ENCODE results near the gene FMN2. TPM values are rescaled to one million over a fixed set of nuclear protein-coding genes. Genes with fewer than 3 reads are reported as not detected.

Gene FMN2
- total RNA-seq, 1 experiment from 2014 or later, result not detected

GRCh38 chr1:240349695-240350094, 258.0 kb downstream of the FMN2 start:
- no peak overlapping the region for H3K4me3 ChIP-seq (ENCODE audit: low read length)
- H3K9me3 ChIP-seq (ENCODE audit: low read length), result peaks cover 4% of the 10 kb centered on the region; the same call in 1 of the 2 replicates
- no peaks in the 10 kb centered on the region for H4K20me1 ChIP-seq (ENCODE audit: insufficient read depth, low read depth, low read length)
- H3K27me3 ChIP-seq (ENCODE audit: low read length), result no peaks in the 10 kb centered on the region
- H3K4me2 ChIP-seq (ENCODE audit: low read depth, low read length, poor library complexity, severe bottlenecking), result no peak overlapping the region
- no peak overlapping the region for H3K9ac ChIP-seq (ENCODE audit: low read length)
- DNase-seq, result no peak
- H3K4me1 ChIP-seq (ENCODE audit: low read length), result no peaks in the 10 kb centered on the region
- H3K36me3 ChIP-seq (ENCODE audit: insufficient read depth, low read length), result no peaks in the 10 kb centered on the region
- H3K27ac ChIP-seq (ENCODE audit: low read length), result no peak overlapping the region
- H3K9me2 ChIP-seq (replicated peaks; ENCODE audit: insufficient read depth, low read length), result no peaks in the 10 kb centered on the region
- no peak overlapping the region for H2AFZ ChIP-seq (ENCODE audit: low read length)
- no peaks in the 10 kb centered on the region for H3K79me2 ChIP-seq (ENCODE audit: low read length)

- Histone ChIP-seq H3K4me1 (ENCODE audit: low read length) (no peaks in the 10 kb centered on the region), H3K36me3 (ENCODE audit: insufficient read depth, low read length) (no peaks in the 10 kb centered on the region), H3K4me3 (ENCODE audit: low read length) (no peak overlapping the region), H3K27ac (ENCODE audit: low read length) (no peak overlapping the region), H3K9me2 (replicated peaks; ENCODE audit: insufficient read depth, low read length) (no peaks in the 10 kb centered on the region), H3K4me2 (ENCODE audit: low read depth, low read length, poor library complexity, severe bottlenecking) (no peak overlapping the region), H3K27me3 (ENCODE audit: low read length) (no peaks in the 10 kb centered on the region), H3K79me2 (ENCODE audit: low read length) (no peaks in the 10 kb centered on the region), H3K9me3 (ENCODE audit: low read length) (peaks cover 4% of the 10 kb centered on the region; the same call in 1 of the 2 replicates), H2AFZ (ENCODE audit: low read length) (no peak overlapping the region), H4K20me1 (ENCODE audit: insufficient read depth, low read depth, low read length) (no peaks in the 10 kb centered on the region), H3K9ac (ENCODE audit: low read length) (no peak overlapping the region)
- no peak for DNase-seq
Observed at GRCh38 chr1:240350910-240351331, 259.2 kb downstream of the FMN2 start.

GRCh38 chr1:240351690-240352089, 260.0 kb downstream of the FMN2 start:
- Histone ChIP-seq H3K27ac (ENCODE audit: low read length) (no peak overlapping the region), H3K27me3 (ENCODE audit: low read length) (no peaks in the 10 kb centered on the region), H2AFZ (ENCODE audit: low read length) (no peak overlapping the region), H4K20me1 (ENCODE audit: insufficient read depth, low read depth, low read length) (no peaks in the 10 kb centered on the region), H3K4me2 (ENCODE audit: low read depth, low read length, poor library complexity, severe bottlenecking) (no peak overlapping the region), H3K9me2 (replicated peaks; ENCODE audit: insufficient read depth, low read length) (no peaks in the 10 kb centered on the region), H3K9me3 (ENCODE audit: low read length) (peaks cover under 1% of the 10 kb centered on the region; the same call in 1 of the 2 replicates), H3K4me3 (ENCODE audit: low read length) (no peak overlapping the region), H3K9ac (ENCODE audit: low read length) (no peak overlapping the region), H3K79me2 (ENCODE audit: low read length) (no peaks in the 10 kb centered on the region), H3K4me1 (ENCODE audit: low read length) (no peaks in the 10 kb centered on the region), H3K36me3 (ENCODE audit: insufficient read depth, low read length) (no peaks in the 10 kb centered on the region)
- no peak for DNase-seq

GRCh38 chr1:240352769-240353168, 261.1 kb downstream of the FMN2 start:
- Histone ChIP-seq H3K27ac (ENCODE audit: low read length) (no peak overlapping the region), H3K9me2 (replicated peaks; ENCODE audit: insufficient read depth, low read length) (no peaks in the 10 kb centered on the region), H2AFZ (ENCODE audit: low read length) (no peak overlapping the region), H3K4me2 (ENCODE audit: low read depth, low read length, poor library complexity, severe bottlenecking) (no peak overlapping the region), H3K79me2 (ENCODE audit: low read length) (no peaks in the 10 kb centered on the region), H3K27me3 (ENCODE audit: low read length) (no peaks in the 10 kb centered on the region), H3K4me3 (ENCODE audit: low read length) (no peak overlapping the region), H3K4me1 (ENCODE audit: low read length) (no peaks in the 10 kb centered on the region), H4K20me1 (ENCODE audit: insufficient read depth, low read depth, low read length) (no peaks in the 10 kb centered on the region), H3K9me3 (ENCODE audit: low read length) (no peaks in the 10 kb centered on the region; the same call in 1 of the 2 replicates), H3K36me3 (ENCODE audit: insufficient read depth, low read length) (no peaks in the 10 kb centered on the region), H3K9ac (ENCODE audit: low read length) (no peak overlapping the region)
- no peak for DNase-seq

- Histone ChIP-seq H3K27me3 (ENCODE audit: low read length) (no peaks in the 10 kb centered on the region), H3K36me3 (ENCODE audit: insufficient read depth, low read length) (no peaks in the 10 kb centered on the region), H3K9ac (ENCODE audit: low read length) (no peak overlapping the region), H3K4me2 (ENCODE audit: low read depth, low read length, poor library complexity, severe bottlenecking) (no peak overlapping the region), H3K9me3 (ENCODE audit: low read length) (no peaks in the 10 kb centered on the region; the same call in 1 of the 2 replicates), H2AFZ (ENCODE audit: low read length) (no peak overlapping the region), H4K20me1 (ENCODE audit: insufficient read depth, low read depth, low read length) (no peaks in the 10 kb centered on the region), H3K79me2 (ENCODE audit: low read length) (no peaks in the 10 kb centered on the region), H3K4me1 (ENCODE audit: low read length) (no peaks in the 10 kb centered on the region), H3K4me3 (ENCODE audit: low read length) (no peak overlapping the region), H3K9me2 (replicated peaks; ENCODE audit: insufficient read depth, low read length) (no peaks in the 10 kb centered on the region), H3K27ac (ENCODE audit: low read length) (no peak overlapping the region)
- no peak for DNase-seq
Observed at GRCh38 chr1:240356568-240356967, 264.9 kb downstream of the FMN2 start.

GRCh38 chr1:240362046-240362445, 270.4 kb downstream of the FMN2 start:
- Histone ChIP-seq H3K9ac (ENCODE audit: low read length) (no peak overlapping the region), H3K27ac (ENCODE audit: low read length) (no peak overlapping the region), H3K27me3 (ENCODE audit: low read length) (no peaks in the 10 kb centered on the region), H3K79me2 (ENCODE audit: low read length) (no peaks in the 10 kb centered on the region), H3K9me2 (replicated peaks; ENCODE audit: insufficient read depth, low read length) (no peaks in the 10 kb centered on the region), H3K4me2 (ENCODE audit: low read depth, low read length, poor library complexity, severe bottlenecking) (no peak overlapping the region), H3K9me3 (ENCODE audit: low read length) (no peaks in the 10 kb centered on the region), H4K20me1 (ENCODE audit: insufficient read depth, low read depth, low read length) (no peaks in the 10 kb centered on the region), H3K4me1 (ENCODE audit: low read length) (no peaks in the 10 kb centered on the region), H2AFZ (ENCODE audit: low read length) (no peak overlapping the region), H3K4me3 (ENCODE audit: low read length) (no peak overlapping the region), H3K36me3 (ENCODE audit: insufficient read depth, low read length) (no peaks in the 10 kb centered on the region)
- no peak for DNase-seq

DNA sequence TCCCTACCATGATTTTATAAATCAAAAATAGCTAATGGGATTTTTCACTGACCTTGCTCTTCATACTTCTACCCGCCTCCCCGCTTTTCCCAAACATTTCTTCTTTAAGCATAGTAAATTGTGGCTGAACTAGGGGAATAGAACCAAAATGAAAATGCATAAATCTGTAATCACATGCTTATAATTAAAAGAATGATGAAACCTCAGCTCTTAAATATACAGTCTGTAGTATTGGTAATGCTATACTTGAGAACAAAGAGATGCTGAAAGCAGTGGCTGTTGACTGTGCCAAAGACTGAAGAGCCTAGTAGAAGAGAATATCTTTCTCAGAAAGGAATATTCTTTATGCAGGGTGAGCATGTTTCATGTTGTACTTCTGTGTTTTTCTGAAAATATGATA, 271.1 kb downstream of the FMN2 start:
- Histone ChIP-seq H3K9ac (ENCODE audit: low read length) (no peak overlapping the region), H3K4me2 (ENCODE audit: low read depth, low read length, poor library complexity, severe bottlenecking) (no peak overlapping the region), H3K36me3 (ENCODE audit: insufficient read depth, low read length) (no peaks in the 10 kb centered on the region), H2AFZ (ENCODE audit: low read length) (no peak overlapping the region), H3K4me1 (ENCODE audit: low read length) (no peaks in the 10 kb centered on the region), H3K27ac (ENCODE audit: low read length) (no peak overlapping the region), H3K79me2 (ENCODE audit: low read length) (no peaks in the 10 kb centered on the region), H3K9me2 (replicated peaks; ENCODE audit: insufficient read depth, low read length) (no peaks in the 10 kb centered on the region), H3K9me3 (ENCODE audit: low read length) (no peaks in the 10 kb centered on the region), H4K20me1 (ENCODE audit: insufficient read depth, low read depth, low read length) (no peaks in the 10 kb centered on the region), H3K4me3 (ENCODE audit: low read length) (no peak overlapping the region), H3K27me3 (ENCODE audit: low read length) (no peaks in the 10 kb centered on the region)
- no peak for DNase-seq

DNA sequence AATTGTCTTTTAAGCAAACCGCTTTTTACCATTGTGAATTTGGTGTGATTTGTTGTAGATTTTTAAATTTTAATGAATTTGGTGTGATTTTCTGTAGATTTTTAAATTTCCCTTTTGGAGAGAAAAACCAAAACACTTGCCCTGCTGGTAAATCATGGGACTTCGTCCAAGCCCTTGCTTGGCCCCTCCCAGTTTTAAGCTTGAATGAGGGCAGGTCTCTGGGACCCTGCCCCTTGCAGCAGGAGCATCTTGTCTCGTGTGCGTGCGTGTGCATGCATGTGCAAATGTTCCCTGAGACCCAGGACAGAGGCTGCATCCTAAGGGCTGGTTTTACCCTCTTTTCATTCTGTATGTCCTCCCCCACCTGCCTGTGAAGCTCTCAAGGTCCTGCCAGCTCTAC, 271.6 kb downstream of the FMN2 start:
- Histone ChIP-seq H3K9me3 (ENCODE audit: low read length) (no peaks in the 10 kb centered on the region), H3K36me3 (ENCODE audit: insufficient read depth, low read length) (no peaks in the 10 kb centered on the region), H3K4me3 (ENCODE audit: low read length) (no peak overlapping the region), H3K9ac (ENCODE audit: low read length) (no peak overlapping the region), H3K4me1 (ENCODE audit: low read length) (no peaks in the 10 kb centered on the region), H3K27ac (ENCODE audit: low read length) (no peak overlapping the region), H4K20me1 (ENCODE audit: insufficient read depth, low read depth, low read length) (no peaks in the 10 kb centered on the region), H2AFZ (ENCODE audit: low read length) (no peak overlapping the region), H3K9me2 (replicated peaks; ENCODE audit: insufficient read depth, low read length) (no peaks in the 10 kb centered on the region), H3K4me2 (ENCODE audit: low read depth, low read length, poor library complexity, severe bottlenecking) (no peak overlapping the region), H3K79me2 (ENCODE audit: low read length) (no peaks in the 10 kb centered on the region), H3K27me3 (ENCODE audit: low read length) (no peaks in the 10 kb centered on the region)
- DNase-seq, result no peak

DNA sequence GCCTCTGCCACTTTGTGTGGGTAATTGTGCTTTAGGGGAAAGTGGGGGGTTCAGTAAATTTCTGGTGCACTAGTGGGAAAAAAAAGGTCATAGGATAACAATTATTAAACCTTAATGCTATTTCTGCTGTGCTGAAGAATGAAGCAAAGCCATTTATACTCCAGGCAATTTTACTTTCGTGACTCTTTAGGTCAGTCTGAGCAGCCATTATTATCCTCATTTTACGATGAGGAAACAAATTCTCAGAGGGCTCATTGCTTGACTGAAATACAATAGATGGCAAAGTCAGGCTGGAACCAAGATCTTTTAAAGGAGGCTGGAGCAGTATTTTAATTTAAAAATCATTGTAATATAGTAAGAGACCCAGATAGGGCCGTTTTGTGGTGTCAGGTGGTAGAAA, 272.2 kb downstream of the FMN2 start:
- Histone ChIP-seq H2AFZ (ENCODE audit: low read length) (no peak overlapping the region), H3K9ac (ENCODE audit: low read length) (no peak overlapping the region), H4K20me1 (ENCODE audit: insufficient read depth, low read depth, low read length) (no peaks in the 10 kb centered on the region), H3K9me2 (replicated peaks; ENCODE audit: insufficient read depth, low read length) (no peaks in the 10 kb centered on the region), H3K4me3 (ENCODE audit: low read length) (no peak overlapping the region), H3K36me3 (ENCODE audit: insufficient read depth, low read length) (no peaks in the 10 kb centered on the region), H3K79me2 (ENCODE audit: low read length) (no peaks in the 10 kb centered on the region), H3K9me3 (ENCODE audit: low read length) (no peaks in the 10 kb centered on the region), H3K4me2 (ENCODE audit: low read depth, low read length, poor library complexity, severe bottlenecking) (no peak overlapping the region), H3K4me1 (ENCODE audit: low read length) (no peaks in the 10 kb centered on the region), H3K27me3 (ENCODE audit: low read length) (no peaks in the 10 kb centered on the region), H3K27ac (ENCODE audit: low read length) (no peak overlapping the region)
- no peak for DNase-seq

All from Karpas-422 (cell line).